NCI-H748 (cell line): ENCODE measurements around the gene FKBP7.
"Not testable (repeated sequence)": the region's sequence is repeated elsewhere in the genome, so short reads cannot be mapped to it uniquely, and the experiment has no call there.

Experiments used
- DNase-seq: peaks from one replicate; lab custom pipeline; 2025; ENCODE audit not compliant: unreplicated experiment; lab: John Stamatoyannopoulos, UW

FKBP7 gene

GRCh38 chr2:178450524-178450773 lies 28.0 kb downstream of the FKBP7 start:
- DNase-seq, result no peak

DNA sequence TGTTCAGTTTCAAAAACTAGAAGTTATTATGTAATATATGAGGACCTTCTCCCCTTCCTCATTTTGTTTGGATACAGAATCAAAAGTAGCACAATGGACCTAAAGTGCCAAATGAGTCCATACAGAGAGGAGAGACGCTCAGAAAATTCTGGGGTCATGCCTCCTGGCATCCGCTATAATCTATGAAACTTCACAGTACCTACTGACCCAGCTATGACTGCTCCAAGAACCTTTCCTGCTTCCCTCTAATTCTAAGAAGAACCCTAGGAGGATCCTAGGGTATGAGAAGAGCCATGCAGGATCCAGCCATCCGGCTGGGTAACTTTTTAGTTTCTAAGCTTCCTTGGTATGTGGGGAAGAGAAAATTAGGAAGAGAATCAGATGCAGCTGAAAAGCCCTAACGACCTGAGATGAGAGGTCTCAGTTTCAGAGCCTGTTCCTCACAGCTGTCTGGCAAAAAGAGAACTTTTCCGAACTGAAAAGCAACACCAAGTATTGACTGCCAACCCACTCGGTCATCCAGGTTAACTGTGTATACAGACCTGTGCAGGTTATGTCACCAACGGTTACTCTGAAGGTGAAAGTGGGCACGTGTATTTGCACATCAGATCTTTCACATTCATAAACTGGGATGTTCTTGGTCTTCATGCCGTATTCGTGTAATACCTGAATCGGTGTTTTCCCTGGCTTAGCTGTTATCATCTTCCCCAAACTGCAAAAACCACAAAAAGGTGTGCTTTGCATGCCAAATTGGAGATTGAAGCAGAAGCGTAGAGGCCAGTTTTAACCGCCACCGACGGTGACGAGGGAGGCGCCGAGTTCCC lies 28.5 kb downstream of the FKBP7 start:
- DNase-seq, result peak; percentile 53

GRCh38 chr2:178448968-178449661 lies 29.3 kb downstream of the FKBP7 start:
- no peak for DNase-seq

DNA sequence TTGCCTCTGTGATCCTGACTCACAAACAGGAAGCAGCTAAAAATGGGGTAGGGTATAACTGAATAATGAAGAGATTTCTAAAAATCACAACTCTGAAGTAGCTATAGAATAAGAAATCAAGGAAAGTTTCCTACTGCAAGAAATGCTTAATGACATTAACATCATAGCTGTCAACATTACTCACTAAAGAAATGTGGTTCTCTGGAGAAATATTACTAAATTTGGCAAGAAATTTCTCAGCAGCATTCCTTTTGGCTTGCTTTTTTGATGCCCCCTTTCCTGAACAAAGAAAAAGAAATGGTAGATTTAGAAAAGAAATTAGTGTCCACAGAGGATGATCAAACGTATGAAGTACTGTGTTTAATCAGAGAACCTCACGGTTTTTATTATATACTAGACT lies 37.0 kb downstream of the FKBP7 start:
- no peak for DNase-seq

- no peak for DNase-seq
Measured at GRCh38 chr2:178436662-178437061, 41.7 kb downstream of the FKBP7 start.

GRCh38 chr2:178429336-178429735 lies 49.1 kb downstream of the FKBP7 start:
- DNase-seq, result no peak

GRCh38 chr2:178428396-178428806 lies 50.0 kb downstream of the FKBP7 start:
- no peak for DNase-seq

DNA sequence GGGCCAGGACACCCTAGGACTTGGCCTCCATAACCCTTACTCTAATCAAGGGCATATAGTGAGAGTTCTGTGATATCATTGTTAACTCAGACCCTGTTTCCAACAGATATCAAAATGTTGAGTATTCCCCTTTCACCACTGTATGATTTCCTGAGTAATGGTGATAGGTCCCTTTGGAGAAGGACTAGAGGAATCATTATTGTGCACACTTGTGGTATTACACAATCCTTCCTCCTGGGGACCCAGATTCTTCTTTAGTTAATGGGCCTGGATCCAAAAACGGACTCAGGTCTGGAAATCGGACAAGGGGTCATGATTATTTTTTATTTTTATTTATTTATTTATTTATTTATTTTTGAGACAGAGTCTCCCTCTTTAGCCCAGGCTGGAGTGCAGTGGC lies 50.9 kb downstream of the FKBP7 start:
- DNase-seq, result no peak

GRCh38 chr2:178426388-178426787 lies 52.0 kb downstream of the FKBP7 start:
- no peak for DNase-seq

- DNase-seq, result no peak
Measured at GRCh38 chr2:178425255-178425827, 53.1 kb downstream of the FKBP7 start.

GRCh38 chr2:178423746-178424145 lies 54.7 kb downstream of the FKBP7 start:
- not testable (repeated sequence) for DNase-seq

DNA sequence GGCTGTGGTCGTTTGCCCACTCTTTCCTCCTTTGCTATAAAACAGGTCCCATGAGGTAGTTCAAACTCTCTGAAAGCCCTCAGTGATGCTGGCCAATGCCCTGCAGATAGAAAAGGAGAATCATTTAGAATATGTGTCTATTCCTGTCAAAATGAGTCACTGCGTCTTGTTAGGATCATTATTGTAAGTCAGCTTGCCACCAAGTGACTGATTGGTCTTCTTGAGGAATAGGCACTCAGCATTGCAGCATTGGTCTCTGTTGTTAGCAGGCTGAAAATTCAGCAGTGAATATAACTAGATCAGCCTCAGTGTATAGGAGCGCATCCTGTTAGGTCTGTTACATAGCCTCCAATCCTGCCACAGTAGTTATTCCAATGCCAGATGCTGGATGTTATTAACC lies 56.3 kb downstream of the FKBP7 start:
- DNase-seq, result no peak

DNA sequence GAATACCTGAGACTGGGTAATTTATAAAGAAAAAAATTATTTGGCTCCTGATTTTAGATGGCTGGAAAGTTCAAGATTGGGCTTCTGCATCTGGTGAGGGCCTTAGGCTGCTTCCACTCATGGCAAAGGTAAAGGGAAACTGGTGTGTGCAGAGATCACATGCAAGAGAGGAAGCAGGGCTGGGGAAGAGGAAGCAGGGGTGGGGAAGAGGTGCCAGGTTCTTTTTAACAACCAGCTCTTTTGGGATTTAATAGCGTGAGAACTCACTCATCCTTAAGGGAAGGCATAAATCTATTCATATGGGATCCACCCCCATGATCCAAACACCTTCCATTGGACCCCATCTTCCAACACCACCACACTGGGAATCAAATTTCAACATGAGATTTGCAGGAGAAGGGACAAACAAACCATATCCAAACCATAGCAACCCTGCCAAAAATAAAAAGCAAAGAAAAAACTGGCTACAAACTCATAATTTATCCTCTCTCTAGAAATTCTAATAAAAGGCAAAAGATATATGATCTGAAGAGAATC lies 57.9 kb downstream of the FKBP7 start:
- peak; percentile 8 for DNase-seq

DNA sequence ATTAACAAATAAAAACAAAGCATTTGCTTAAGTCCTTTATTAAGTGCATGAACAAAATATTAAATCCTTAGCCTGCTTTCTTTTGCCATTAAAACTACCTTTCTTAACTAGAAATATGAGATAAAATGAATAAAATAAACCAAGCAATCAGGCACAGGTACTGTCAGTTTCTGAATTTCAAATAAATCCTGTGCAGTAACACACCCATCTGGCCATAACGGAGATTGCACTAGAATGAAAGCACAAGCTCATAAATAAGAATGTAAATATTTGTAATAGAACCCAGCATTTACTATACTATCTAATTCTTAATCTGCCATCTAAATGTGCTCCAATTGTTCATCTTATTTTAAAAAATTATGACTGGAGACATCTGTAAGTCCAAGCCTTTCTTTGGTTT lies 59.3 kb downstream of the FKBP7 start:
- DNase-seq, result peak; percentile 28

DNA sequence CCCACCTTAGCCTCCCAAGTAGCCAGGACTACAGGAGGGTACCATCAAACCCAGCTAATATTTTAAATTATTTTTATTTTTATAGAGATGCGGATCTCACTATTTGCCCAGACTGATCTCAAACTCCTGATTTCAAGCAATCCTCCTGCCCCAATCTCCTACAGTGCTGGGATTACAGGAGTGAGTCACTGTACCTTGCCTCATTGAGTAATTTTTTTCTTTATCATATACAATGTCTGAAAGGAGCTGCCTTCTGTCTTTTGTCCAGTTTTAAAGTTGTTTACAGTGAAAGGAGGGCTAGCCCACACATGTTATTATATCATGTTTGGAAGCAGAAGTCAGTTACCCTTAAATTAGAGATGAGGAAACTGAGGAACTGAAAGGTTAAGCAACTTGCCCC lies 60.0 kb downstream of the FKBP7 start:
- DNase-seq, result no peak

DNA sequence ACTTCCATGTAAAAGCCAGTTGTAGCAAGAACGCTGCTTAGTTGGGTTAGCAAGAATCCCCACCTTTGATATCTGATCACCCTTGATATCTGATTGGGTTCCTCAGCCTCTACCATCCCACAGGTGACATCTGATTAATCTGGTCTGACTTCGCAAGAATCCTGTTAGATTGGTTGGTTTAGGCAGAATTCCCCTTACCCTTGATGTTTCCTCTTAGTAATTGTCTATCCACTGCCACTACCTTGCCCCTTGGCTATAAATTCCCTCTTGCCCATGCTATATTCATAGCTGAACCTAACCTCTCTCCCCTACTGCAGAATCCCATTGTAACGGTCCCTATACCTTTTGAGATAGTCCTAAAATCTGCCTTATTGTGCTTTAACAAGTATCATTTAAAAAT lies 60.5 kb downstream of the FKBP7 start:
- DNase-seq, result no peak

GRCh38 chr2:178415979-178416378 lies 62.4 kb downstream of the FKBP7 start:
- no peak for DNase-seq

- peak; percentile 97 for DNase-seq
Measured at GRCh38 chr2:178414266-178415247, 63.8 kb downstream of the FKBP7 start.
